GM10266 (cell line): ENCODE data around the gene LSM5.

Experiments
- DNase-seq: peaks from one replicate; pipeline ENCODE4 v3.0.0; 2012; ENCODE audit errors: extremely low spot score
- CTCF ChIP-seq: IDR thresholded peaks from 2 replicates; pipeline ENCODE4 v1.5.1; 2012; ENCODE audit warnings: mild to moderate bottlenecking, low read depth; ENCODE audit not compliant: control insufficient read depth, insufficient read depth; ENCODE audit errors: missing control alignments

LSM5 gene

GRCh38 chr7:32532716-32533115 lies 42.5 kb upstream of the LSM5 start:
- no peak for DNase-seq
- no peak for TF ChIP-seq CTCF

DNA sequence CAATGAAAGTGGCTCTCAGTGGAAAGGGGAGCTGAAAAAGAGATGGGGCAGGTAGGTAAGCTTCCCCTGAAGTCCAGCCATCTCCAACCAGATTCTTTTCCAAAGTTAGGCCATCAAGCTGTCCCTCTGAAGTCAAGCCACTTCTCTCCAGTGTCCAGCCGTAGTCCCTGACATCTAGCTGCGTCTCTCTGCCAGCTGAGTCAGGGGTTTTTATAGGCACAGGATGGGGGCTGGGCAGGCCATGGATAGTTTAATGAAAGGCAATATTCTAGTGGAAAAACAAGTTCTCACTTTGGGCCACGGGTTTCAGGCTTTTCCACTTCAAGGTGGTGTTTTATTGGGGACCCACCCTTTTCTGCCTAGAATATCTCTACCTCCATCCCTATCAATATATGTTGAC lies 41.9 kb upstream of the LSM5 start:
- no peak for TF ChIP-seq CTCF
- no peak for DNase-seq

DNA sequence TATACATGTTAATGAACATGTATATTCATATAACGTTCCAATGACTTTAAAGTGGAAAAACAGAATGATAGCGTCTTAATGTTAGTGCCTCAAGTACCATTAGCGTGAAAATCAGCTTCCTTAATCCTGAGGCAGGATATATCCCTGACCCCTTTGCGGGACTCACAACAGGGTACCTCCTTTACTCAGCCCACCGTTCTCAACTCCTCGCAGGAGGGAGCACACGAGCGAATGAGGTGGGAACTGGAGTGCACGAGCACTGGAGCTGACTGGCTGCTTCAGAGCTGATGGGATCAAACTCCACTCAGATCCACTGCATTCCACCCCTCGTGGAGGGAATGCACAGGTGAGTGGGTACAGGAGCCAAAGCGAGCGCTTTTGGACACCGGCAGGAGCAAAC lies 41.2 kb upstream of the LSM5 start:
- TF ChIP-seq CTCF, result no peak
- DNase-seq, result no peak

GRCh38 chr7:32525839-32526238 lies 35.7 kb upstream of the LSM5 start:
- DNase-seq, result no peak
- no peak for TF ChIP-seq CTCF

DNA sequence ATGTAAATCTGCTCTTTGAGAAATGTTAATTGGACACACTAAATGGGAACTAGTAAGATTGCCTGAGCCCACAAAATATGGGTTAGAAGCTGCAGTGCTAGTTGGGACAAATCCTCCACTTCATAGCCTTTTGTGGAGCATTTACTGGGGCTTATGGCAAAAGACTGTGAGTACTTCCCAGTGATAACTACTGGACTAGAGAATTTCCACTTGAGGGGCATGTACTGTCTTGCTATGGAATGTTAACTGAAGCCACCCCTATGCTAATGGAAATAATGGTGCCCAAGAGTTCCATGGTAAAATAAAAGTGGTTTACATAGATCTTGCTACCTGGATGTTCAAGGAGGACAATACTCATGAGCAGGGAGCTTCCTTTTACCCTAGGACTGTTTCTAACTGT lies 34.5 kb upstream of the LSM5 start:
- no peak for TF ChIP-seq CTCF

GRCh38 chr7:32522746-32523530 lies 32.8 kb upstream of the LSM5 start:
- DNase-seq, result no peak
- TF ChIP-seq CTCF, result no peak

More for the DNA sequence above, 34.5 kb upstream of the LSM5 start:
- DNase-seq, result no peak

- TF ChIP-seq CTCF, result no peak
- DNase-seq, result no peak
Observed at GRCh38 chr7:32519763-32520162, 29.6 kb upstream of the LSM5 start.
